ENCODE data around the gene POLG.

POLG gene

GRCh38 chr15:89370120-89370977, 35.7 kb upstream of the POLG start:
- FAIRE-seq: no peak

- FAIRE-seq: no peak
Observed at GRCh38 chr15:89369341-89369947, 34.8 kb upstream of the POLG start.

- FAIRE-seq: no peak
Observed at GRCh38 chr15:89368566-89369223, 34.1 kb upstream of the POLG start.

- FAIRE-seq: no peak
Observed at GRCh38 chr15:89367485-89368451, 33.1 kb upstream of the POLG start.

- no peak for FAIRE-seq
Observed at GRCh38 chr15:89366656-89367393, 32.2 kb upstream of the POLG start.

- no peak for FAIRE-seq
Observed at GRCh38 chr15:89365462-89366065, 30.9 kb upstream of the POLG start.

- no peak for FAIRE-seq
Observed at GRCh38 chr15:89364741-89365450, 30.3 kb upstream of the POLG start.

GRCh38 chr15:89364341-89364740, 29.7 kb upstream of the POLG start:
- FAIRE-seq: no peak

- FAIRE-seq: no peak
Observed at GRCh38 chr15:89363770-89364169, 29.1 kb upstream of the POLG start.

- FAIRE-seq: no peak
Observed at GRCh38 chr15:89363133-89363532, 28.5 kb upstream of the POLG start.

GRCh38 chr15:89362203-89363101, 27.8 kb upstream of the POLG start:
- no peak for FAIRE-seq

GRCh38 chr15:89361451-89362202, 27.0 kb upstream of the POLG start:
- FAIRE-seq: no peak

GRCh38 chr15:89360294-89360971, 25.8 kb upstream of the POLG start:
- FAIRE-seq: no peak

GRCh38 chr15:89359471-89360293, 25.1 kb upstream of the POLG start:
- FAIRE-seq: no peak

- no peak for FAIRE-seq
Observed at GRCh38 chr15:89358755-89359439, 24.3 kb upstream of the POLG start.

- no peak for FAIRE-seq
Observed at GRCh38 chr15:89358435-89358754, 23.8 kb upstream of the POLG start.
